ENCODE data around the gene MMP7. TPM values are rescaled to one million over a fixed set of nuclear protein-coding genes. Genes with fewer than 3 reads are reported as not detected.
A peak's percentile ranks its signal among the peaks of the same experiment; 100 is the strongest.

Gene MMP7
- total and polyA plus RNA-seq, 2 donors (not counting 1 experiment from before 2014, with no cell fraction given): not detected

GRCh38 chr11:102495161-102496042 is 35.1 kb downstream of the MMP7 start:
- Histone ChIP-seq H3K27ac (ENCODE audit: low read length in 2 of 2) (no peak overlapping the region), H3K27me3 (replicated peaks in 1 of 4; ENCODE audit: control extremely low read depth in 1 of 4, control insufficient read depth in 3 of 4, insufficient read depth in 4 of 4, low read length in 3 of 4) (no peaks in the 10 kb centered on the region), H4K20me1 (ENCODE audit: control insufficient read depth, insufficient read depth, low read length, poor library complexity, severe bottlenecking) (no peaks in the 10 kb centered on the region), H3K9me3 (ENCODE audit: control extremely low read depth in 1 of 3, control insufficient read depth in 2 of 3, insufficient read depth in 1 of 3, low read length in 2 of 3) (no peaks in the 10 kb centered on the region), H3K9ac (ENCODE audit: low read length) (no peak overlapping the region), H3K4me1 (ENCODE audit: control insufficient read depth in 2 of 2, insufficient read depth in 2 of 2, low read length in 2 of 2) (peaks cover 0 to 7% of the 10 kb centered on the region in 2 donors), H3K36me3 (replicated peaks in 1 of 2; ENCODE audit: control extremely low read depth in 1 of 2, control insufficient read depth in 1 of 2, extremely low read depth in 1 of 2, insufficient read depth in 2 of 2, low read length in 1 of 2) (no peaks in the 10 kb centered on the region), H3K4me3 (ENCODE audit: control extremely low read depth in 1 of 5, extremely low read depth in 1 of 5, insufficient read depth in 1 of 5, low read depth in 2 of 5, low read length in 4 of 5) (no peak overlapping the region), H3K79me2 (ENCODE audit: control insufficient read depth, insufficient read depth, low read length) (no peaks in the 10 kb centered on the region), H2AFZ (ENCODE audit: insufficient read depth, low read depth, low read length, poor library complexity, severe bottlenecking) (no peak overlapping the region), H3K4me2 (replicated peaks; ENCODE audit: low read depth, low read length, poor library complexity, severe bottlenecking) (no peak overlapping the region)
- CTCF ChIA-PET: interaction anchor here (0.7 to 1.8 kb wide), 53 partner anchors 8 to 226 kb away, joined by 3 to 99 read pairs (median 4); no protein-coding TSS in a partner anchor
- Mint-ChIP-seq H3K27ac (peak overlapping the region; percentile 50), H3K4me1 (peaks cover 14% of the 10 kb centered on the region), H3K9me3 (ENCODE audit: insufficient read depth) (no peaks in the 10 kb centered on the region), H3K27me3 (no peaks in the 10 kb centered on the region), H3K4me3 (peak overlapping the region; percentile 55)
- DNase-seq (peak; percentile 86), ATAC-seq (ENCODE audit: low read depth) (peak; percentile 73)
- POLR2A ChIA-PET: interaction anchor here (0.6 to 1.1 kb wide), 3 partner anchors 89 to 151 kb away, joined by 3 to 4 read pairs (median 3); partner anchors contain the start of gene BIRC2
- WGBS (ENCODE audit: insufficient coverage): 47% methylated on average over 6 of the region's 12 CpGs
- intact Hi-C loops (cut with micrococcal nuclease): loop anchor here (1.0 kb wide), 8 partner anchors 21 to 207 kb away; no protein-coding TSS in a partner anchor
- no peak for TF ChIP-seq EZH2 (IDR thresholded peaks at IDR 0.05; ENCODE audit: borderline replicate concordance, insufficient read depth, low read depth, low read length, poor library complexity, severe bottlenecking)
- TF ChIP-seq CTCF (IDR thresholded peaks at IDR 0.05): peak; percentile 81

DNA sequence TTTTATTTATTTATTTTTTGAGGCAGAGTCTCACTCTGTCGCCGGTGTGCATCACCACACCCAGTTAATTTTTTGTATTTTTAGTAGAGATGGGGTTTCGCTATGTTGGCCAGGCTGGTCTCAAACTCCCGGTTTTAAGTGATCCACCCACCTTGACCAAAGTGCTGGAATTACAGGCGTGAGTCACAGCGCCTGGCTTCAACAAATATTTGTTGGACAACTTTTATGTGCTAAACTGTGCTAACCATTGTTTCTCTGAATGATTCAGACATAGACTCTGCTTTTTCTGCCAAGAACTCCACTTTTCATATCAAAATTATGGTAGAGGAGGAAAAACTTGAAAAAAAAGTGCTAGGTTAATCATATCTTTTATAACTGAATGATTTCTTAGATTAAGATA is 36.3 kb downstream of the MMP7 start:
- Mint-ChIP-seq H3K4me1 (peaks cover 15% of the 10 kb centered on the region), H3K4me3 (no peak overlapping the region), H3K9me3 (ENCODE audit: insufficient read depth) (no peaks in the 10 kb centered on the region), H3K27me3 (no peaks in the 10 kb centered on the region), H3K27ac (no peak overlapping the region)
- intact Hi-C loops (cut with micrococcal nuclease): no loop called here
- no peak overlapping the region for H3K27ac ChIP-seq (ENCODE audit: low read length in 2 of 2)
- no peak for ATAC-seq (ENCODE audit: low read depth)
- no peak overlapping the region for H3K4me2 ChIP-seq (replicated peaks; ENCODE audit: low read depth, low read length, poor library complexity, severe bottlenecking)
- DNase-seq: no peak
- ChIA-PET POLR2A (no interaction called here), CTCF (interaction anchor here (0.8 to 2.3 kb wide), 13 partner anchors 13 to 207 kb away, joined by 3 to 21 read pairs (median 4); no protein-coding TSS in a partner anchor)
- no peak overlapping the region for H3K9ac ChIP-seq (ENCODE audit: low read length)
- TF ChIP-seq EZH2 (IDR thresholded peaks at IDR 0.05; ENCODE audit: borderline replicate concordance, insufficient read depth, low read depth, low read length, poor library complexity, severe bottlenecking) (no peak), CTCF (IDR thresholded peaks at IDR 0.05) (no peak)
- no peaks in the 10 kb centered on the region for H3K36me3 ChIP-seq (replicated peaks in 1 of 2; ENCODE audit: control extremely low read depth in 1 of 2, control insufficient read depth in 1 of 2, extremely low read depth in 1 of 2, insufficient read depth in 2 of 2, low read length in 1 of 2)
- H3K27me3 ChIP-seq (replicated peaks in 1 of 4; ENCODE audit: control extremely low read depth in 1 of 4, control insufficient read depth in 3 of 4, insufficient read depth in 4 of 4, low read length in 3 of 4): no peaks in the 10 kb centered on the region
- H3K9me3 ChIP-seq (ENCODE audit: control extremely low read depth in 1 of 3, control insufficient read depth in 2 of 3, insufficient read depth in 1 of 3, low read length in 2 of 3): no peaks in the 10 kb centered on the region
- H3K4me3 ChIP-seq (ENCODE audit: control extremely low read depth in 1 of 5, extremely low read depth in 1 of 5, insufficient read depth in 1 of 5, low read depth in 2 of 5, low read length in 4 of 5): no peak overlapping the region
- H4K20me1 ChIP-seq (ENCODE audit: control insufficient read depth, insufficient read depth, low read length, poor library complexity, severe bottlenecking): no peaks in the 10 kb centered on the region
- peaks cover 0 to 7% of the 10 kb centered on the region in 2 donors for H3K4me1 ChIP-seq (ENCODE audit: control insufficient read depth in 2 of 2, insufficient read depth in 2 of 2, low read length in 2 of 2)
- no peaks in the 10 kb centered on the region for H3K79me2 ChIP-seq (ENCODE audit: control insufficient read depth, insufficient read depth, low read length)
- WGBS (ENCODE audit: insufficient coverage): 90% methylated on average over 3 of the region's 6 CpGs
- no peak overlapping the region for H2AFZ ChIP-seq (ENCODE audit: insufficient read depth, low read depth, low read length, poor library complexity, severe bottlenecking)
